ENCODE results near the gene TKT. TPM values are rescaled to one million over a fixed set of nuclear protein-coding genes. Genes with fewer than 3 reads are reported as not detected.

TKT gene
- total and polyA plus RNA-seq, 2 of the 13 experiments (the other 11 are each of a cell fraction or from before 2014, with no cell fraction given): 150 to 238 TPM

GRCh38 chr3:53255775-53256703 lies at the start of gene TKT (continued):
- TF ChIP-seq SKI (IDR thresholded peaks at IDR 0.05; ENCODE audit: partially characterized antibody) (peak; percentile 35), REPIN1 (CRISPR knock-in tag; IDR thresholded peaks at IDR 0.05; ENCODE audit: borderline replicate concordance, low read depth) (peak; percentile 81; the same call in 1 of the 2 replicates), POLR2AphosphoS2 (IDR thresholded peaks at IDR 0.05; ENCODE audit: low read depth, low read length) (no peak), BCLAF1 (IDR thresholded peaks at IDR 0.05) (no peak), GATAD2A (CRISPR knock-in tag; IDR thresholded peaks at IDR 0.05) (no peak), SAFB2 (CRISPR knock-in tag; IDR thresholded peaks at IDR 0.05; ENCODE audit: borderline replicate concordance, low read depth) (0 out of 2 replicates have a peak, but pooled peaks have one; percentile 28), ZNF7 (CRISPR knock-in tag; IDR thresholded peaks at IDR 0.05) (peak; percentile 94), ZNF207 (IDR thresholded peaks at IDR 0.05; ENCODE audit: borderline replicate concordance) (no peak), ZNF770 (CRISPR knock-in tag; IDR thresholded peaks at IDR 0.05) (no peak), HCFC1 (IDR thresholded peaks at IDR 0.05; ENCODE audit: low read depth, low read length) (no peak), SRF (IDR thresholded peaks at IDR 0.05; ENCODE audit: low read depth, low read length) (no peak), ZIK1 (CRISPR knock-in tag; IDR thresholded peaks at IDR 0.05; ENCODE audit: borderline replicate concordance, low read depth) (no peak), THRA (CRISPR knock-in tag; IDR thresholded peaks at IDR 0.05; ENCODE audit: borderline replicate concordance) (peak; percentile 48; the same call in 1 of the 2 replicates), MYPOP (CRISPR knock-in tag; IDR thresholded peaks at IDR 0.05) (no peak), TCF7L2 (IDR thresholded peaks at IDR 0.05; ENCODE audit: low read depth, low read length) (no peak), ZSCAN31 (CRISPR knock-in tag; IDR thresholded peaks at IDR 0.05; ENCODE audit: low read depth) (peak; percentile 53), SATB2 (CRISPR knock-in tag; IDR thresholded peaks at IDR 0.05) (no peak), ZNF790 (CRISPR knock-in tag; IDR thresholded peaks at IDR 0.05; ENCODE audit: borderline replicate concordance) (no peak), ZNF138 (CRISPR knock-in tag; IDR thresholded peaks at IDR 0.05; ENCODE audit: low read depth) (peak; percentile 60; the same call in 1 of the 2 replicates), TIGD3 (CRISPR knock-in tag; IDR thresholded peaks at IDR 0.05; ENCODE audit: borderline replicate concordance) (no peak)
